Endothelial cell (in vitro differentiated cells): ENCODE data around the gene ANKRD40. TPM values are rescaled to one million over a fixed set of nuclear protein-coding genes. Genes with fewer than 3 reads are reported as not detected.

Experiments
- DNase-seq: peaks from one replicate; pipeline ENCODE4 v3.0.0; 2021; ENCODE audit warnings: low spot score
- H3K27ac Mint-ChIP-seq: one replicate; pipeline ENCODE4 v1.8.0; 2021; ENCODE audit warnings: mixed read lengths, inconsistent platforms; ENCODE audit not compliant: unreplicated experiment
- H3K27me3 Mint-ChIP-seq: one replicate; pipeline ENCODE4 v1.8.0; 2021; ENCODE audit warnings: mild to moderate bottlenecking, moderate library complexity, mixed read lengths, inconsistent platforms; ENCODE audit not compliant: unreplicated experiment
- H3K36me3 Mint-ChIP-seq: one replicate; pipeline ENCODE4 v1.8.0; 2021; ENCODE audit warnings: mild to moderate bottlenecking, low read depth, mixed read lengths, inconsistent platforms; ENCODE audit not compliant: unreplicated experiment
- H3K4me1 Mint-ChIP-seq: one replicate; pipeline ENCODE4 v1.8.0; 2021; ENCODE audit warnings: mild to moderate bottlenecking, mixed read lengths, inconsistent platforms; ENCODE audit not compliant: unreplicated experiment
- H3K4me3 Mint-ChIP-seq: one replicate; pipeline ENCODE4 v1.8.0; 2021; ENCODE audit warnings: mild to moderate bottlenecking, mixed read lengths, inconsistent platforms; ENCODE audit not compliant: unreplicated experiment
- H3K9me3 Mint-ChIP-seq: one replicate; pipeline ENCODE4 v1.8.0; 2021; ENCODE audit warnings: mixed read lengths, inconsistent platforms; ENCODE audit not compliant: unreplicated experiment
- total RNA-seq: library from RNA; stranded (reverse); fragmentation: NEBNext Ultra II Directional; extraction: Animal tissue kit (Norgen Biotek cat#: 25700); gene quantifications from one replicate; pipeline ENCODE4 v1.2.1, GENCODE V29; 2021; ENCODE audit not compliant: unreplicated experiment
- TF ChIP-seq, protein P1 (sequence below): fragments of 200-600 bp; sonication (generic); IDR thresholded peaks from one replicate; pipeline ENCODE4 v1.5.0; 2021; ENCODE audit warnings: antibody characterized with exemption; ENCODE audit not compliant: unreplicated experiment

Gene ANKRD40
- total RNA-seq, 1 donor from 2014 or later, result 37.3 TPM

GRCh38 chr17:50660887-50661345, 46.8 kb downstream of the ANKRD40 start:
- Mint-ChIP-seq H3K36me3 (peaks cover 4% of the 10 kb centered on the region), H3K4me3 (no peak overlapping the region), H3K27me3 (peaks cover 25% of the 10 kb centered on the region), H3K27ac (peak overlapping the region; percentile 94), H3K4me1 (peaks cover 28% of the 10 kb centered on the region), H3K9me3 (no peaks in the 10 kb centered on the region)
- TF ChIP-seq, protein P1, sequence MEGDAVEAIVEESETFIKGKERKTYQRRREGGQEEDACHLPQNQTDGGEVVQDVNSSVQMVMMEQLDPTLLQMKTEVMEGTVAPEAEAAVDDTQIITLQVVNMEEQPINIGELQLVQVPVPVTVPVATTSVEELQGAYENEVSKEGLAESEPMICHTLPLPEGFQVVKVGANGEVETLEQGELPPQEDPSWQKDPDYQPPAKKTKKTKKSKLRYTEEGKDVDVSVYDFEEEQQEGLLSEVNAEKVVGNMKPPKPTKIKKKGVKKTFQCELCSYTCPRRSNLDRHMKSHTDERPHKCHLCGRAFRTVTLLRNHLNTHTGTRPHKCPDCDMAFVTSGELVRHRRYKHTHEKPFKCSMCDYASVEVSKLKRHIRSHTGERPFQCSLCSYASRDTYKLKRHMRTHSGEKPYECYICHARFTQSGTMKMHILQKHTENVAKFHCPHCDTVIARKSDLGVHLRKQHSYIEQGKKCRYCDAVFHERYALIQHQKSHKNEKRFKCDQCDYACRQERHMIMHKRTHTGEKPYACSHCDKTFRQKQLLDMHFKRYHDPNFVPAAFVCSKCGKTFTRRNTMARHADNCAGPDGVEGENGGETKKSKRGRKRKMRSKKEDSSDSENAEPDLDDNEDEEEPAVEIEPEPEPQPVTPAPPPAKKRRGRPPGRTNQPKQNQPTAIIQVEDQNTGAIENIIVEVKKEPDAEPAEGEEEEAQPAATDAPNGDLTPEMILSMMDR, result no peak
- no peak for DNase-seq

DNA sequence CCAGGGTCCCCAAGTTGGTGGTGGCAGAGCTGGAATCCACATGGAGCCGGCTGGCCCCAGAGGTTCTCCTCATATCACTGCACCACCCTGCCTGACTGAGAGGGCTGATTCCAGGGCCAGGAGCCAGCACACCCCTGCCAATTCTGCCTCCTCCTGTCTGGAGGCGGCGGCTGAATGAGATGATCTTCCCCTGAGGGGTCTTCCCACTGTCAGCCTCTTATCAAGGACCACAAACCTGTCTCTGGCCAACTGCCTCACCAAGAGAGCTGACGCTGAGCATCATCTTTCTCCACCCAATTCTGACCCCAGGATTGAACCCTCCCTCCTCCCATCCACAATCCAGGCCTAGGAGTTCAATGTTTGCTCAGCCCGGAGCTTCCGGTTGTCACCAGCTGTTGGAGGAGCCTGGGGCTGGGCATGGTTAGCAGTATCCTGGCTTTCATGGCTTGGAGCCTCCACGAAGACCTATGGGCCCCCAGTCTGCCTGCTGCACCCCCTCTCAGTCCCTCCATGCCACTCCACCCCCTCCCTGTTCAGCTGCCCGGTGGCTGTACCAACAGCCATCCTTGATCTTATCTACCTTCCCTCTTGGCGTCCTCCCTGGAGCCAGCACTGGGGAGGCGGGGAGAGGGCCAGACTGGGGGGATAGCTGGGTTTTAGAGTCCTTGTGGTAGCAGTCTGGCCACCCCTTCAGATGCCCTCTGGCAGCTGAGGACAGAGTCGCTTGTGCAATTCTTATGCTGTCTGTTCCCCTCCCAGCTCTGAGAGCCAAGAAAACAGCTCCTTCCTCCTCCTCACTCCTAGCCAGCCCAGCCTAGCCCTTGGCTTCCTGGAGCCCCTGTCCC, 47.5 kb downstream of the ANKRD40 start:
- TF ChIP-seq, protein P1, result no peak
- Mint-ChIP-seq H3K27me3 (peaks cover 25% of the 10 kb centered on the region), H3K36me3 (peaks cover 4% of the 10 kb centered on the region), H3K27ac (no peak overlapping the region), H3K4me1 (peaks cover 28% of the 10 kb centered on the region), H3K4me3 (no peak overlapping the region), H3K9me3 (no peaks in the 10 kb centered on the region)
- no peak for DNase-seq

- H3K36me3 Mint-ChIP-seq, result peaks cover 4% of the 10 kb centered on the region
- TF ChIP-seq, protein P1, result no peak
- H3K27ac Mint-ChIP-seq, result no peak overlapping the region
- H3K27me3 Mint-ChIP-seq, result peaks cover 24% of the 10 kb centered on the region
- no peaks in the 10 kb centered on the region for H3K9me3 Mint-ChIP-seq
- no peak for DNase-seq
- H3K4me1 Mint-ChIP-seq, result peaks cover 28% of the 10 kb centered on the region
- no peak overlapping the region for H3K4me3 Mint-ChIP-seq
These were observed 48.5 kb downstream of the ANKRD40 start for GRCh38 chr17:50659179-50659578.

DNA sequence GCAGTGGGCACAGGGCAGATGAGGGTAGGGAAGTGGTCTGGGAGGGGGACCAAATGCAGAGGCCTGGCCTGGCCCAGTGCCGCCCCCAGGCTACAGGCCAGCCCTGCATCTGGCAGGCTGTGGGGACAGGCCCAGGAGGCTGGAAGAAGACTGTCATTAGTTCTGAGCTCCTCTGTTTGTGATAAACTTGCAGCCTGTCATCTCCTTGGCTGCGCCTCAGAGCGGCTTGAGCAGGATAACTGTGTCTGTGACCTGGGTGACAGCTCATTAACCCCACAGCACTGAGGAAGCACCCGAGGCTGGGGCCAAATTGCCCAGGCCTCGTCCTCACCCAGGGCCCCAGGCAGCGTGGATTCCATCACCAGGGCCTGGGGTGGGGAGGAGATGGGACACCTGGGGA, 49.1 kb downstream of the ANKRD40 start:
- H3K9me3 Mint-ChIP-seq, result no peaks in the 10 kb centered on the region
- H3K4me1 Mint-ChIP-seq, result peaks cover 28% of the 10 kb centered on the region
- H3K4me3 Mint-ChIP-seq, result no peak overlapping the region
- H3K27me3 Mint-ChIP-seq, result peaks cover 18% of the 10 kb centered on the region
- peaks cover 4% of the 10 kb centered on the region for H3K36me3 Mint-ChIP-seq
- H3K27ac Mint-ChIP-seq, result no peak overlapping the region
- no peak for DNase-seq
- TF ChIP-seq, protein P1, result no peak

DNA sequence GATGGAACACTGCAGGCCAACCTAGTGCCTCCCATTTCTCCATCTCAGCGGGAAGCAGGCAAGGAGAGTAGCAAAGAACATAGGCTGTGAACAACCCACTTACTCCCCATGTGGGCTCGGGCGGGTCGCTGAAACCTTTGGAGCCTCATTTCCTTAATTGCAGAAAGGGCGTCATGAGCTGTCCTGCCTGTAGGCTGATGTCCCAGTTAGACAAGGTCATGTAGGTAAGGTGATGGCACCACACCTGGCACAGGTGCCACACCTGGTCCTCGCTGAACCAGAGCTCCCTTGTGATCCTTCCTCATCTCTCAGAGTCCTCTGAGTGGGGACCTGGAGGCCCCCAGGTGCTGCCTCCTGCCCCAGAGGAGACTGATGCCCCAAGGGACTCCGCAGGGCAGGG, 50.1 kb downstream of the ANKRD40 start:
- H3K27ac Mint-ChIP-seq, result no peak overlapping the region
- H3K36me3 Mint-ChIP-seq, result no peaks in the 10 kb centered on the region
- H3K27me3 Mint-ChIP-seq, result peaks cover 12% of the 10 kb centered on the region
- no peak overlapping the region for H3K4me3 Mint-ChIP-seq
- H3K9me3 Mint-ChIP-seq, result no peaks in the 10 kb centered on the region
- peaks cover 22% of the 10 kb centered on the region for H3K4me1 Mint-ChIP-seq
- TF ChIP-seq, protein P1, result no peak
- no peak for DNase-seq
